GM18870 (cell line): ENCODE results near the gene ANKFY1.

Source experiments
- ATAC-seq: cut with Tn5 transposase; IDR thresholded peaks from one replicate; pipeline ENCODE4 v1.9.1; 2021; ENCODE audit warnings: moderate library complexity; ENCODE audit not compliant: unreplicated experiment

ANKFY1 gene

DNA sequence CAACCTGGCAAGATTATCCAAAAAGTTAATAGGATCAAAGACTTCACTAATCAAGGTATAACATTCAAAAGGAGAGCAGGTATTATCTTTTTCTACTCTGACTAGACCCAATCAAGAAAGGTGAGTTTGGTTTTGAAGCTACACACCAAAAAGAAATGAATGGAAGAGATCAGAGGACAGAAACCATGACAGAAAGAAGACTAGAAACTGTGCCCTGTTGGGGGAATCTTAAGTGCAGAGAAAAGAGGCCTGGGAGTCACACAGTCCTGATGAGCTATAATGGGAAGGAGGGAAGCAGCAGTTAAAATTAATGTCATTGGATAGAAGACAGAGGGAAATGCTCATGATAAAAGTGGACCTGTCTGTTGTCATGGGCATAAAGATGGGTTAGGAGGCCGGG, 138.2 kb downstream of the ANKFY1 start:
- ATAC-seq = no peak

GRCh38 chr17:4124999-4125398, 138.8 kb downstream of the ANKFY1 start:
- ATAC-seq = no peak

GRCh38 chr17:4120332-4120731, 143.4 kb downstream of the ANKFY1 start:
- ATAC-seq = no peak

DNA sequence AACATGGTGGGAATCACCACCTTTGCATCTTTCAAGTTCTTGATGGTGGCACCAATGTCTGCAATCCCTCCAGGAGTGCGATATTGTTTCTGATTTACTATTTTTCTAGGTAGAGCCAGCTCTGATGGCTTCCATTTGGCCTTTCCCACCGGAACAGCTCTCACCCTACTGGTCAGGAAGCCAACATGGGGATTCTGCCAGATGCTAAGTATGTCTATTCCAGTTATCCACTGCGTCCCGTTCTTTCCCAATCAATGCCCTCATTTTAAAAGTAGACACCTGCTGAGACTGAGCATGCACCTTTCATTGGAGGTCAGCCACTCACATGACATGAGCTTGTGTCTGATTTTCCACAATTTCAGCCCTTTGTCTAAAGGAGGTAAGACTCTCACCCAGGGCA, 144.5 kb downstream of the ANKFY1 start:
- no peak for ATAC-seq

DNA sequence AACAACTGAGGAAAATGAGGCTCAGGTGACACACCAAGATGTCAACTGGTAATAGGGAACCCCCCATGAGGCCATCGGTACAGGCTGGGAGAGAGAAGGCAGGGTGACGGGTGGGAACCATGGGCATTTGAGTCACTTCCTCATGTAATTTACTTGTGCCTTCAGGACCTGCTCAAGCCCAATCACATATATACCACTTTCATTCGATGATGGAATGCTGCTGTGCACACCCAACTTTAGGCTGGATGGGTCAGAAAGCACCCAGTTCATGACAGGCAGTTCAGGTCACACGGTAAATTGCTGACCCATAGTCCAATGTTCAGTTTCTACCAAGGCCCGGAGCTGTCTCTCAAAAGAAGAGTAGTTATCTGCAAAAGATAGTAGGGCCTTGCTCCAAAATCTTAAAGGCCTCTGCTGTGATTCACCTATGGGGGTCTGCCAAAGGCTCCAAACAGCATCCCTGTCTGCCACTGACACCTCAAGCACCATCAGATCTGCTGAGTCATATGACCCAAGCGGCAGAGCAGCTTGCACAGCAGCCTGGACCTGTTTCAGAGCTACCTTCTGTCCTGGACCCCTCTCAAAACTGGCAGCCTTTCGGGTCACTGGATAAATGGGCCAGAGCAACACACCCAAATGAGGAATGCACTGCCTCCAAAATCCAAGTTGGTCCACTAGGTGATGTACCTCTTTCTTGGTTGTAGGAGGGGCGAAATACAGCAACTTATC, 145.6 kb downstream of the ANKFY1 start:
- no peak for ATAC-seq

- ATAC-seq = no peak
These were observed 147.3 kb downstream of the ANKFY1 start for GRCh38 chr17:4116516-4116915.
